GM18507 (cell line): ENCODE results near the gene ZDHHC3.
"Not testable (repeated sequence)": the region's sequence is repeated elsewhere in the genome, so short reads cannot be mapped to it uniquely, and the experiment has no call there.

Experiments
- DNase-seq: peaks from one replicate; pipeline ENCODE4 v3.0.0; 2011; ENCODE audit warnings: low read depth; ENCODE audit not compliant: insufficient read length; ENCODE audit errors: extremely low spot score
- FAIRE-seq: peaks from 2 replicates; lab custom pipeline; 2011; peaks lifted over from hg19 to GRCh38; lab: Jason Lieb, UNC

Gene ZDHHC3

GRCh38 chr3:44969154-44969827 is 6.7 kb downstream of the ZDHHC3 start:
- DNase-seq, result no peak
- FAIRE-seq, result no peak

- FAIRE-seq (no peak), DNase-seq (no peak)
These were observed 7.5 kb downstream of the ZDHHC3 start for GRCh38 chr3:44968447-44968858.

- FAIRE-seq, result peak; percentile 52
- DNase-seq, result no peak
These were observed 9.1 kb downstream of the ZDHHC3 start for GRCh38 chr3:44966795-44967278.

GRCh38 chr3:44965165-44965564 is 10.8 kb downstream of the ZDHHC3 start:
- FAIRE-seq, result no peak
- DNase-seq, result no peak

GRCh38 chr3:44963571-44964325 is 12.2 kb downstream of the ZDHHC3 start:
- no peak for FAIRE-seq

GRCh38 chr3:44962621-44963393 is 13.2 kb downstream of the ZDHHC3 start:
- no peak for DNase-seq
- no peak for FAIRE-seq

More at GRCh38 chr3:44963571-44964325, 12.2 kb downstream of the ZDHHC3 start:
- DNase-seq, result no peak

GRCh38 chr3:44961888-44962287 is 14.1 kb downstream of the ZDHHC3 start:
- DNase-seq (no peak), FAIRE-seq (no peak)

- DNase-seq, result no peak
These were observed 15.5 kb downstream of the ZDHHC3 start for GRCh38 chr3:44960387-44961026.

GRCh38 chr3:44958386-44958785 is 17.6 kb downstream of the ZDHHC3 start:
- DNase-seq (no peak), FAIRE-seq (no peak)

More at GRCh38 chr3:44960387-44961026, 15.5 kb downstream of the ZDHHC3 start:
- FAIRE-seq, result peak; percentile 44

- FAIRE-seq (no peak), DNase-seq (no peak)
These were observed 18.0 kb downstream of the ZDHHC3 start for GRCh38 chr3:44957986-44958385.

- FAIRE-seq (no peak), DNase-seq (no peak)
These were observed 20.1 kb downstream of the ZDHHC3 start for GRCh38 chr3:44955917-44956316.

GRCh38 chr3:44954962-44955361 is 21.0 kb downstream of the ZDHHC3 start:
- FAIRE-seq, result no peak

GRCh38 chr3:44954304-44954703 is 21.7 kb downstream of the ZDHHC3 start:
- DNase-seq (no peak), FAIRE-seq (no peak)

More at GRCh38 chr3:44954962-44955361, 21.0 kb downstream of the ZDHHC3 start:
- DNase-seq, result no peak

GRCh38 chr3:44952689-44953088 is 23.3 kb downstream of the ZDHHC3 start:
- FAIRE-seq (no peak), DNase-seq (no peak)

- DNase-seq (no peak), FAIRE-seq (no peak)
These were observed 25.7 kb downstream of the ZDHHC3 start for GRCh38 chr3:44950275-44950734.

GRCh38 chr3:44949770-44950169 is 26.2 kb downstream of the ZDHHC3 start:
- FAIRE-seq, DNase-seq: not testable (repeated sequence)

GRCh38 chr3:44948239-44948638 is 27.7 kb downstream of the ZDHHC3 start:
- no peak for FAIRE-seq

GRCh38 chr3:44942202-44942921 is 33.6 kb downstream of the ZDHHC3 start:
- DNase-seq (no peak), FAIRE-seq (no peak)

More at GRCh38 chr3:44948239-44948638, 27.7 kb downstream of the ZDHHC3 start:
- DNase-seq, result no peak

GRCh38 chr3:44939581-44940036 is 36.4 kb downstream of the ZDHHC3 start:
- FAIRE-seq (no peak), DNase-seq (no peak)
